K562 (cell line): ENCODE data around the gene MARCHF5. TPM values are rescaled to one million over a fixed set of nuclear protein-coding genes. Genes with fewer than 3 reads are reported as not detected.

Source experiments
- ATAC-seq: fragments of 200-7000 bp; cut with Tn5 transposase; 3 replicates; pipeline ENCODE4 v1.9.1; 2020; ENCODE audit warnings: moderate library complexity
- BruUV-seq: library from RNA; stranded (reverse); fragments of 400-500 nt; replicated peaks from 2 replicates; lab custom pipeline; 2021; lab: Mats Ljungman, UMichigan
- CTCF ChIA-PET: fragments of 300-600 bp; formaldehyde crosslinking; extraction: SDS; loops from one replicate; lab custom pipeline; 2021; ENCODE audit warnings: low intra/inter-chr PET ratio; lab: Yijun Ruan, JAX
- POLR2A ChIA-PET: fragments of 300-600, 350-650 bp; sonication (Branson Sonifier 250); formaldehyde crosslinking; extraction: SDS; loops from one replicate; lab custom pipeline; 2021; ENCODE audit warnings: antibody characterized with exemption, inconsistent platforms; lab: Yijun Ruan, JAX
- DNase-seq, 4 experiments: peaks; one replicate each; pipeline versions ENCODE4 v3.0.0 to v3.0.0-alpha.2; 2011 to 2018; ENCODE audit warnings: low spot score in 3 of 4, mixed read lengths in 3 of 4; ENCODE audit errors: extremely low read depth in 1 of 4
- FAIRE-seq: peaks from 2 replicates; lab custom pipeline; 2011; peaks lifted over from hg19 to GRCh38; lab: Jason Lieb, UNC
- H2AFZ ChIP-seq: 2 replicates; pipeline ENCODE4 v1.6.0; 2011; ENCODE audit warnings: low read depth, low read length, control low read depth, inconsistent platforms
- H3K27ac ChIP-seq: fragments of 200-600 bp; 3 replicates; pipeline ENCODE4 v1.8.0; 2011; ENCODE audit warnings: low read depth, mild to moderate bottlenecking, control low read depth, inconsistent platforms, low read length, moderate library complexity, mixed read lengths; ENCODE audit errors: extremely low read depth
- H3K27me3 ChIP-seq, 2 experiments: fragments of 300-600 bp in 1 of 2; 2 replicates in 1 of 2; 3 replicates in 1 of 2; pipeline versions ENCODE4 v1.6.0 to v1.8.0; 2011; ENCODE audit warnings: inconsistent platforms in 2 of 2, low read length in 2 of 2, mild to moderate bottlenecking in 1 of 2, mixed read lengths in 1 of 2, moderate library complexity in 1 of 2; ENCODE audit not compliant: control insufficient read depth in 2 of 2, insufficient read depth in 2 of 2
- H3K36me3 ChIP-seq: fragments of 300-600 bp; 3 replicates; pipeline ENCODE4 v1.8.0; 2011; ENCODE audit warnings: mild to moderate bottlenecking, low read length, inconsistent platforms; ENCODE audit not compliant: control insufficient read depth, insufficient read depth
- H3K4me1 ChIP-seq, 2 experiments: fragments of 200-600 bp in 1 of 2; replicated peaks in 1 of 2; 2 replicates in 1 of 2; 3 replicates in 1 of 2; pipeline versions ENCODE4 v1.5.1 to v1.8.0; 2011; ENCODE audit warnings: inconsistent platforms in 2 of 2, low read length in 2 of 2, mild to moderate bottlenecking in 1 of 2, mixed read lengths in 1 of 2, moderate library complexity in 1 of 2; ENCODE audit not compliant: control insufficient read depth in 2 of 2, insufficient read depth in 2 of 2
- H3K4me2 ChIP-seq: 2 replicates; pipeline ENCODE4 v1.6.1; 2011; ENCODE audit warnings: low read length, control low read depth, inconsistent platforms, mixed read lengths; ENCODE audit not compliant: insufficient read depth
- H3K4me3 ChIP-seq: fragments of 200-600 bp; sonication (generic), shearing (Covaris generic); 2 replicates; pipeline ENCODE4 v1.5.1; 2016; ENCODE audit warnings: control low read depth, inconsistent platforms
- H3K79me2 ChIP-seq: fragments of 200-600 bp; 3 replicates; pipeline ENCODE4 v1.8.0; 2011; ENCODE audit warnings: low read length, inconsistent platforms; ENCODE audit not compliant: control insufficient read depth, insufficient read depth
- H3K9ac ChIP-seq, 2 experiments: 2 replicates each; pipeline versions ENCODE4 v1.6.0 to v1.6.1; 2011; ENCODE audit warnings: low read depth in 2 of 2, low read length in 2 of 2, control low read depth in 1 of 2, inconsistent platforms in 1 of 2, mild to moderate bottlenecking in 1 of 2, mixed read lengths in 1 of 2; ENCODE audit not compliant: insufficient read depth in 1 of 2
- H3K9me1 ChIP-seq: one replicate; pipeline ENCODE4 v1.6.0; 2011; ENCODE audit warnings: inconsistent platforms, mild to moderate bottlenecking, low read length, moderate library complexity; ENCODE audit not compliant: control insufficient read depth, insufficient read depth
- H3K9me3 ChIP-seq: replicated peaks from 2 replicates; pipeline ENCODE4 v1.5.1; 2011; ENCODE audit warnings: low read depth, low read length, inconsistent platforms; ENCODE audit not compliant: control insufficient read depth, insufficient read depth
- H4K20me1 ChIP-seq: replicated peaks from 2 replicates; pipeline ENCODE4 v1.6.1; 2011; ENCODE audit warnings: low read length, inconsistent platforms, mixed read lengths; ENCODE audit not compliant: control insufficient read depth, insufficient read depth
- AFF4 ChIP-seq: sonication (generic); formaldehyde crosslinking; IDR thresholded peaks from 2 replicates; pipeline ENCODE4 v1.8.0; 2023; ENCODE audit warnings: mild to moderate bottlenecking, missing genetic modification reagents
- BCOR ChIP-seq: fragments of 450-650 bp; IDR thresholded peaks from 2 replicates; pipeline ENCODE4 v1.6.1; 2016
- CTBP1 ChIP-seq: fragments of 450-650 bp; IDR thresholded peaks from 2 replicates; pipeline ENCODE4 v1.6.1; 2016; ENCODE audit warnings: borderline replicate concordance
- DEAF1 ChIP-seq: fragments of 450-650 bp; formaldehyde crosslinking; IDR thresholded peaks from 2 replicates; pipeline ENCODE4 v1.4.0; 2020; ENCODE audit warnings: mild to moderate bottlenecking, moderate library complexity
- E2F8 ChIP-seq: fragments of 450-650 bp; IDR thresholded peaks from 2 replicates; pipeline ENCODE4 v1.7.1; 2018; ENCODE audit warnings: mild to moderate bottlenecking, low read depth; ENCODE audit not compliant: partially characterized antibody
- FOSL1 ChIP-seq: fragments of 200-800 bp; sonication (Bioruptor generic); conservative IDR thresholded peaks from 2 replicates; pipeline ENCODE4 v1.6.1; 2016; ENCODE audit warnings: missing genetic modification characterization, missing compliant biosample characterization
- SRF ChIP-seq, 2 experiments: fragments of 250-450, 450-650 bp in 1 of 2; sonication (Bioruptor Pico) in 1 of 2; sonication (generic) in 1 of 2; formaldehyde crosslinking; IDR thresholded peaks; 2 replicates each; pipeline versions ENCODE4 v1.5.0 to v1.5.1; 2020 to 2022; ENCODE audit warnings: mild to moderate bottlenecking in 1 of 2, missing genetic modification reagents in 1 of 2
- TARDBP ChIP-seq: fragments of 450-650 bp; IDR thresholded peaks from 2 replicates; pipeline ENCODE4 v1.6.1; 2016
- TEAD4 ChIP-seq, 2 experiments: sonication (generic) in 1 of 2; formaldehyde crosslinking in 1 of 2; IDR thresholded peaks; 2 replicates each; pipeline versions ENCODE4 v1.6.1 to v1.8.0; 2012 to 2022; ENCODE audit warnings: borderline replicate concordance in 1 of 2, inconsistent platforms in 1 of 2, low read length in 1 of 2, mild to moderate bottlenecking in 1 of 2, missing genetic modification reagents in 1 of 2
- ZNF217 ChIP-seq: sonication (generic); formaldehyde crosslinking; IDR thresholded peaks from 2 replicates; pipeline ENCODE4 v1.8.0; 2022; ENCODE audit warnings: mild to moderate bottlenecking, missing genetic modification reagents
- ZNF232 ChIP-seq: sonication (generic); formaldehyde crosslinking; IDR thresholded peaks from 2 replicates; pipeline ENCODE4 v1.8.0; 2022; ENCODE audit warnings: mild to moderate bottlenecking, missing genetic modification reagents
- WGBS: fragments of 100-300 bp; shearing (Covaris generic); methylation state at CpG from one replicate; pipeline ENCODE4 v1.1.6; 2016; ENCODE audit warnings: low coverage, mixed read lengths; ENCODE audit not compliant: insufficient coverage; ENCODE audit errors: missing lambda C conversion rate; 5-methylcytosine and 5-hydroxymethylcytosine counted together
- in situ Hi-C: fragments of 300-500 bp; cut with MboI; formaldehyde crosslinking; loops from 4 replicates; pipeline ENCODE4 v1.15.0; 2018; ENCODE audit warnings: inconsistent platforms, mixed read lengths
- intact Hi-C: fragments of 100-400 bp; cut with micrococcal nuclease; formaldehyde crosslinking; loops from 2 replicates; pipeline ENCODE4 v1.14.2; 2022
- polyA plus RNA-seq, 8 experiments: library from polyadenylated mRNA; depleted of rRNA in 4 of 8; stranded (reverse) in 5 of 8; unstranded in 3 of 8; fragments of >200 nt; fragmentation: Nextera tagmentation in 2 of 8; fragmentation: Illumina TruSeq in 1 of 8; extraction: Ambion mirVana in 2 of 8; extraction: Trizol in 1 of 8; gene quantifications; 2 replicates each; pipeline versions ENCODE4 v1.2.1 to v1.2.3, GENCODE V29; 2011 to 2014; ENCODE audit warnings: inconsistent platforms in 1 of 8, missing spikeins in 1 of 8
- total RNA-seq, 7 experiments: library from RNA; depleted of rRNA in 6 of 7; stranded (reverse); fragments of >200 nt in 6 of 7; fragmentation: Illumina TruSeq in 2 of 7; extraction: Trizol in 2 of 7; gene quantifications; 2 replicates each; pipeline versions ENCODE4 v1.2.1 to v1.2.3, GENCODE V29; 2011 to 2021; ENCODE audit warnings: low replicate concordance in 1 of 7

The MARCHF5 gene
- total and polyA plus RNA-seq, 9 of the 15 experiments (the other 6 are each of a cell fraction or from before 2014, with no cell fraction given) = 3.4 to 27.2 (median 11.5) TPM

- no peak for TF ChIP-seq DEAF1 (CRISPR knock-in tag)
- no peak for TF ChIP-seq ZNF232
- TF ChIP-seq ZNF217 (CRISPR knock-in tag) = no peak
- TF ChIP-seq E2F8 = no peak
- no peak for TF ChIP-seq BCOR
- TF ChIP-seq CTBP1 = no peak
- TF ChIP-seq SRF (CRISPR knock-in tag; IDR thresholded peaks at IDR 0.05) = no peak
- TF ChIP-seq, all 486 proteins: peak for 0
These were observed 42.4 kb upstream of the MARCHF5 start (continued) for GRCh38 chr10:92248566-92248965.

- WGBS = 82% methylated on average over 2 of the region's 2 CpGs
- no peaks in the 10 kb centered on the region for H3K4me1 ChIP-seq
- H3K9me1 ChIP-seq = no peaks in the 10 kb centered on the region
- H3K4me3 ChIP-seq = no peak overlapping the region
- H3K79me2 ChIP-seq = no peaks in the 10 kb centered on the region
- DNase-seq (no peak), ATAC-seq (no peak), FAIRE-seq (no peak)
- H3K27me3 ChIP-seq = no peaks in the 10 kb centered on the region
- CTCF ChIA-PET = no interaction called here
- POLR2A ChIA-PET = no interaction called here
- no peaks in the 10 kb centered on the region for H3K36me3 ChIP-seq
- H3K27ac ChIP-seq = no peak overlapping the region
- intact Hi-C loops (no loop called here), in situ Hi-C loops (no loop called here)
- H3K9me3 ChIP-seq = no peaks in the 10 kb centered on the region
- no peak overlapping the region for H2AFZ ChIP-seq
- no peak overlapping the region for H3K9ac ChIP-seq
- no TSS peak for BruUV-seq
- H4K20me1 ChIP-seq = no peaks in the 10 kb centered on the region
- H3K4me2 ChIP-seq = no peak overlapping the region
- TF ChIP-seq TEAD4 (IDR thresholded peaks at IDR 0.05; ENCODE audit: low read length) = no peak
- no peak for TF ChIP-seq TEAD4 (CRISPR knock-in tag; IDR thresholded peaks at IDR 0.05; ENCODE audit: borderline replicate concordance)
- no peak for TF ChIP-seq TARDBP
- TF ChIP-seq AFF4 (CRISPR knock-in tag) = no peak
- TF ChIP-seq FOSL1 (tag) = no peak
These were observed 27.6 kb upstream of the MARCHF5 start for GRCh38 chr10:92263396-92263795.
